Adrenal gland (tissue), 12 donors: ENCODE results near the gene ANXA2R. TPM values are rescaled to one million over a fixed set of nuclear protein-coding genes. Genes with fewer than 3 reads are reported as not detected.

Experiments used
- DNase-seq, 7 donors: peaks; one replicate each; pipeline ENCODE4 v3.0.0-alpha.2; 2019 to 2020
- H3K27ac ChIP-seq, 5 donors: fragments of 200-600 bp; sonication (generic) in 4 of 5; 1 replicate in 3 of 5; 2 replicates in 2 of 5; pipeline versions ENCODE4 v1.5.1 to v1.8.0; 2016 to 2020; ENCODE audit warnings: mild to moderate bottlenecking in 1 of 5
- H3K27me3 ChIP-seq: fragments of 200-600 bp; 2 replicates; pipeline ENCODE4 v1.8.0; 2021
- H3K36me3 ChIP-seq, 2 donors: fragments of 200-600 bp; replicated peaks in 1 of 2; 1 replicate in 1 of 2; 2 replicates in 1 of 2; pipeline versions ENCODE4 v1.5.1 to v1.8.0; 2018 to 2022
- H3K4me1 ChIP-seq, 2 donors: fragments of 200-600 bp; replicated peaks in 1 of 2; 1 replicate in 1 of 2; 2 replicates in 1 of 2; pipeline versions ENCODE4 v1.5.1 to v1.8.0; 2018 to 2021
- H3K4me3 ChIP-seq, 4 donors: fragments of 200-600 bp; sonication (generic) in 3 of 4; one replicate each; pipeline ENCODE4 v1.5.1; 2016 to 2018
- H3K9me3 ChIP-seq, 3 donors: fragments of 200-600 bp; sonication (generic) in 1 of 3; replicated peaks in 1 of 3; 1 replicate in 2 of 3; 2 replicates in 1 of 3; pipeline versions ENCODE4 v1.5.1 to v1.8.0; 2016 to 2021
- POLR2A ChIP-seq, 2 donors: fragments of 450-650 bp; IDR thresholded peaks; one replicate each; pipeline ENCODE4 v1.6.1; 2017; ENCODE audit warnings: antibody characterized with exemption in 2 of 2, mild to moderate bottlenecking in 2 of 2, moderate library complexity in 1 of 2
- WGBS, 4 donors: extraction: QIAGEN DNeasy Blood & Tissue Kit in 2 of 4; methylation state at CpG; one replicate each; pipeline versions ENCODE4 v1.1.5 to v1.1.7; 2013 to 2017; 5-methylcytosine and 5-hydroxymethylcytosine counted together
- intact Hi-C, 2 donors: fragments of 100-400 bp; cut with DNase I; formaldehyde crosslinking; loops; one replicate each; pipeline versions ENCODE4 v1.14.1 to v1.15.0; 2022 to 2023
- polyA plus RNA-seq, 3 donors: library from polyadenylated mRNA; stranded (reverse); fragments of 200-250 nt in 2 of 3; fragments of 350-450 nt in 1 of 3; fragmentation: Illumina TruSeq in 1 of 3; extraction: RNeasy Lipid Tissue Mini Kit (QIAGEN cat#74804) in 1 of 3; gene quantifications; one replicate each; pipeline ENCODE4 v1.2.3, GENCODE V29; 2013 to 2014
- total RNA-seq, 9 donors: library from RNA; depleted of rRNA in 4 of 9; stranded (reverse); fragments of >200 nt in 4 of 9; fragments of 120-200 nt in 1 of 9; fragmentation: NEBNext Ultra II Directional in 1 of 9; extraction: Animal tissue kit (Norgen Biotek cat#: 25700) in 1 of 9; gene quantifications; one replicate each; pipeline versions ENCODE4 v1.1.0 to v1.2.4, GENCODE V29; 2013 to 2023
- TF ChIP-seq, protein P1 (sequence below), 6 experiments: fragments of 450-650 bp in 4 of 6; fragments of 200-600 bp in 2 of 6; sonication (generic) in 1 of 6; IDR thresholded peaks; 1 replicate in 5 of 6; 2 replicates in 1 of 6; pipeline versions ENCODE4 v1.5.1 to v1.8.0; 2016 to 2021; ENCODE audit warnings: antibody characterized with exemption in 6 of 6, mild to moderate bottlenecking in 2 of 6, moderate library complexity in 1 of 6
- donor health status: healthy with polysubstance abuse.
- donor health status: Bipolar disorder and iron deficiency.
- donor health status: DM: yes; HTN: yes; CAD: no.
- donor health status: DM: no; HTN: no; CAD: no.
- donor health status: DM: no; HTN: no; CAD: no.
- donor health status: DM: yes; HTN: yes; CAD: no.

The ANXA2R gene
- total and polyA plus RNA-seq, 12 donors: 0.30 to 5.2 (median 2.8) TPM

DNA sequence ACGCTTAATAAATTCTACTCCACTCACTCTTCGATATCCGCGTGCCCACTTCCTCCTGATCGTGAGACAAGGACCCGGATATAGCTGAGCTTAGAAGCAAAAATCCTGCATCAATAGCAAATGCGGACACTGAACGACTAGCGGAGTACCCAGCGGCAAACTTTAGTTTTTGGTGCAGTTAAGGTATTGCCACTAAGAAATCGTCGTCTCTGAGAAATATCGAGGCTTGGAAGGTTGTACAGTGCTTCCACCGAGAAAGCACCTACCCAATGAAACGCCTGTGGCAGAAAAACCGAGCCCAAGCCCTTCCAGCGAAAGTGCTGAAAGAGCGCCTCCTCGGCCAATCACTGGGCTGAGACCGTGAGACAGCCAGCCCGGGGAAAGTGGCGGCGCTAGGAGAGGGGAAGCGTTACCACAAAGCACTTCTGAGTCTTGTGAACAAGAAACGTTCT, 32.2 kb downstream of the ANXA2R start:
- H3K27me3 ChIP-seq: no peaks in the 10 kb centered on the region
- peak; percentile 62 to 84 (median 78) for DNase-seq
- WGBS, 4 donors: 1 to 5% (median 2%) methylated on average over 24 to 25 of the region's 25 CpGs
- TF ChIP-seq, protein P1, sequence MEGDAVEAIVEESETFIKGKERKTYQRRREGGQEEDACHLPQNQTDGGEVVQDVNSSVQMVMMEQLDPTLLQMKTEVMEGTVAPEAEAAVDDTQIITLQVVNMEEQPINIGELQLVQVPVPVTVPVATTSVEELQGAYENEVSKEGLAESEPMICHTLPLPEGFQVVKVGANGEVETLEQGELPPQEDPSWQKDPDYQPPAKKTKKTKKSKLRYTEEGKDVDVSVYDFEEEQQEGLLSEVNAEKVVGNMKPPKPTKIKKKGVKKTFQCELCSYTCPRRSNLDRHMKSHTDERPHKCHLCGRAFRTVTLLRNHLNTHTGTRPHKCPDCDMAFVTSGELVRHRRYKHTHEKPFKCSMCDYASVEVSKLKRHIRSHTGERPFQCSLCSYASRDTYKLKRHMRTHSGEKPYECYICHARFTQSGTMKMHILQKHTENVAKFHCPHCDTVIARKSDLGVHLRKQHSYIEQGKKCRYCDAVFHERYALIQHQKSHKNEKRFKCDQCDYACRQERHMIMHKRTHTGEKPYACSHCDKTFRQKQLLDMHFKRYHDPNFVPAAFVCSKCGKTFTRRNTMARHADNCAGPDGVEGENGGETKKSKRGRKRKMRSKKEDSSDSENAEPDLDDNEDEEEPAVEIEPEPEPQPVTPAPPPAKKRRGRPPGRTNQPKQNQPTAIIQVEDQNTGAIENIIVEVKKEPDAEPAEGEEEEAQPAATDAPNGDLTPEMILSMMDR (IDR thresholded peaks at IDR 0.05): no peak
- TF ChIP-seq POLR2A (IDR thresholded peaks at IDR 0.05): peak in 1 of 2 donors; percentile 40
- H3K4me1 ChIP-seq: peaks cover 0 to 6% of the 10 kb centered on the region in 2 donors
- peak overlapping the region; percentile 55 to 94 (median 85) for H3K27ac ChIP-seq
- peak overlapping the region in 3 of 4 donors; percentile 23 to 60 (median 38) for H3K4me3 ChIP-seq
- H3K9me3 ChIP-seq: no peaks in the 10 kb centered on the region
- intact Hi-C loops: no loop called here
- H3K36me3 ChIP-seq: no peaks in the 10 kb centered on the region

DNA sequence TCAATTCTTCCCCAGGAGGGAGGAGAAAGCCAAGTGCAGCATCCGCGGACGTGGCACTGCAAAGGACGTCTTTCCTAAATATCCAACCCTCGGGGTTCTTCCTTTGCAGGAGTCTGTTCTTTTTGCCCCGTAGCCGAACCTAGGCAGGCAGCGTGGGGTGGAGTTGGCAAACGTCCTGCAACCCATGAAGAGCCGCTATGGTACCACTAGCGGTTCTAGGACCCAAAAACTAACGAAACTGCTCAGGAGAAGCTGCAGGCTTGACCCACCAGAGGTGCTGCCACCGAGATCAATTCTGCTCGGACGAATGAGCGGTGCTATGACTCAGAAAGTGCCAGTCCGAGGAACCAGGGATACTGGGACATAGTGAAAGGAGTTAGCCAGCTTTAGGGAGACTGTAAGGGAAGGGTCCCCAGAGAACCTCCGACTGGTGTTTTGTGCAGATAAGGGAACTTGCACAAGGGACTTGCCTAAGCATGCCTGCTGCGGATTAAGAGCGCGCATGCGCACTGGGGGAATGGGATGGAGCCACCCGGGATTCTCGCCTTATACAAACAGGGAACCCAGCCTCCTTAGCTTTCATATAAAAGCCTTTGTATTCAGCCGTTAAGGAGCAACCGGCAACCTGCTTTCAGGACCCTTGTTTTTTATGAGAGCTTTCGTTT, 32.7 kb downstream of the ANXA2R start:
- Histone ChIP-seq H3K27me3 (no peaks in the 10 kb centered on the region), H3K4me1 (peaks cover 0 to 6% of the 10 kb centered on the region in 2 donors)
- intact Hi-C loops: no loop called here

DNA sequence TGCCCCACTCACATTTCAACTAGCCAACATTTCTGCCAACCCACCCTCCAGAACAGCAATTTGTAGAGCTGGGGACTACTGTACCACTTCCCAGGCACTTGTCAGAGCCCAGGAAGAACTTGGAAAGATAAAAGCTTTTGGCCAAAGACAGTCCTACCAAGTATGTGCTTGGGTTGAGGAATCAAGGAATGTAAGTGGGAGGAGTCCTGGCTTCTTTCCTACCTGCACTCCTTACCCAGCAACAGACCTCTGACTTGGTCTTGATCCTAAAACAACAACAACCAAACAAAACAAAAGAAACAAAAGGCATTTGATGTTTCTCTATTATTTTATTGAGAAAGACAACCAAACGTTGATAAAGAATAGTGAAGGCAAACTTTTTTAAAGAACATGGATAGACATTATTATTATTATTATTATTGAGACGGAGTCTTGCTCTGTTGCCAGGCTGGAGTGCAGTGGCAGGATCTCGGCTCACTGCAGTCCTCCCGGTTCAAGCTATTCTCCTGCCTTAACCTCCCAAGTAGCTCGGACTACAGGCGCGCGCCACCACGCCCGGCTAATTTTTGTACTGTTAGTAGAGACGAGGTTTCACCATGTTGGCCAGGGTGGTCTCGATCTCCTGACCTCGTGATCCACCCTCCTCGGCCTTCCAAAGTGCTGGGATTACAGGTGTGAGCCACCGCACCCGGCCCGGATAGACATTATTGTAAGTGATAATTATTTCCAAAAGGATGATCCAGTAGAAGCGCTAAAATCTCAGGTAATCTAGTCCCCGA, 33.5 kb downstream of the ANXA2R start:
- no peak for DNase-seq
- H3K4me1 ChIP-seq: peaks cover 0 to 6% of the 10 kb centered on the region in 2 donors
- no peaks in the 10 kb centered on the region for H3K36me3 ChIP-seq
- H3K27me3 ChIP-seq: no peaks in the 10 kb centered on the region
- no peaks in the 10 kb centered on the region for H3K9me3 ChIP-seq
- peak overlapping the region in 2 of 5 donors; percentile 94 for H3K27ac ChIP-seq
- H3K4me3 ChIP-seq: peak overlapping the region in 1 of 4 donors; percentile 60
- WGBS, 4 donors: 61 to 85% (median 73%) methylated on average over 19 of the region's 19 CpGs
- intact Hi-C loops: no loop called here
- TF ChIP-seq, protein P1 (IDR thresholded peaks at IDR 0.05): no peak
- TF ChIP-seq POLR2A (IDR thresholded peaks at IDR 0.05): no peak

More for the DNA sequence above, 32.7 kb downstream of the ANXA2R start:
- no peaks in the 10 kb centered on the region for H3K36me3 ChIP-seq
- H3K27ac ChIP-seq: peak overlapping the region; percentile 55 to 94 (median 85)
- no peaks in the 10 kb centered on the region for H3K9me3 ChIP-seq
- 1 to 4% (median 2%) methylated on average over 26 to 27 of the region's 27 CpGs for WGBS, 4 donors
- peak overlapping the region in 3 of 4 donors; percentile 3 to 60 (median 23) for H3K4me3 ChIP-seq
- TF ChIP-seq POLR2A (IDR thresholded peaks at IDR 0.05): peak in 1 of 2 donors; percentile 40
- TF ChIP-seq, protein P1 (IDR thresholded peaks at IDR 0.05): peak in 3 of 6 experiments; percentile 8 to 22 (median 9)
- DNase-seq: peak; percentile 81 to 90 (median 87)

DNA sequence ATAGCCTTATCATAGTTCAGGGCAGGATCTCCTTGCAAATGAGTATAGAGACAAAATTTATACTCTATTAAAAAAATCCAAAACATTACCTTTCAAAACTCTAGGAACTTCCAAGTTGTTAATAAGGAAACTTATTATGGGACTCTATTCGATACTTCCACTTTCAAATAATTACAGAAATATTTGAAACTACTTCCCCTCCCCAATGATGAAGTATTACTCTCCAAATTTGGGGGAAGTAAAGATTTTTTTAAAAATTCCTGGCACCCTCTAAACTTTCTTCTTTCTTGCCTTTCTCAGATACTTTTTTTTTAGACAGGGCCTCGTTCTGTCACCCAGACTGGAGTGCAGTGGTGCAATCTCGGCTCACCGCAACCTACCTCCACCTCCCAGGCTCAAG, 35.1 kb downstream of the ANXA2R start:
- H3K4me3 ChIP-seq: no peak overlapping the region
- H3K27ac ChIP-seq: no peak overlapping the region
- no peaks in the 10 kb centered on the region for H3K36me3 ChIP-seq
- peaks cover 0 to 11% of the 10 kb centered on the region in 2 donors for H3K4me1 ChIP-seq
- TF ChIP-seq, protein P1 (IDR thresholded peaks at IDR 0.05): no peak
- TF ChIP-seq POLR2A (IDR thresholded peaks at IDR 0.05): no peak
- DNase-seq: no peak
- intact Hi-C loops: no loop called here
- WGBS, 4 donors: 74 to 85% (median 82%) methylated on average over 4 of the region's 4 CpGs
- peaks cover 7% of the 10 kb centered on the region for H3K27me3 ChIP-seq
- no peaks in the 10 kb centered on the region for H3K9me3 ChIP-seq
